ENCODE data around the gene ALDOB. TPM values are rescaled to one million over a fixed set of nuclear protein-coding genes. Genes with fewer than 3 reads are reported as not detected.

The ALDOB gene
- total RNA-seq, 2 donors from 2014 or later: 0.29 TPM; not detected in 1

DNA sequence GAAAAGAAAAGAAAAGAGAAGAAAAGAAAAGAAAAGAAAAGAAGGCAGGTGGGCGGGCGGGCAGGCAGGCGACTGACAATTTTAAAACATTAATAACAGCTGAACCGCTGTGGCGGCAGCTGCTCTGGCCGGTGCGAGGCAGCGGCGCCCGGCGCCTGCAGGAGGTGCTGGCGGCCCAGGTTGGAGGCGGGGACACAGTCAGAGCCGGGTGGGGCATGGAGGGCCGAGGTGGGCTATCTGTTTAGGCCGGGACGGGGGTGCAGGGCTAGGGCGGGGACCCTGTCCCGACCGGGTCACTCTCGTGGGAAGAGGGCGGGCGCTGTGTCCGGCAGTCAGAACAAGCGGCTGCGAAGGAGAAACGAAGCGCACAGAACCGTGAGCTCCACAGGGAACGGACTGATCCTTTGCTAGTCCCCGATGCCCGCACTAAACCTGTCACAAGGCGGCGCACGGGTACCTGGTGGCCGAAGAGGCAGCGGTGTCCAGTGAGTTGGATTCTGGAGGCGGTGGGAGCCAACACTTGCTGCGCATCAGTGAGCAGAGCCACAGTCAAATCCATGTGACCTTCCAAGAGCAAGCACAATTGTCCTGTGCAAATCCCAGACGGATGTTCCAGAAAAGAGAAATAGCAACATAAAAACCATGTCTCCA, 13.6 kb upstream of the ALDOB start:
- Histone ChIP-seq H3K4me1 (ENCODE audit: control insufficient read depth, insufficient read depth, low read length) (no peaks in the 10 kb centered on the region), H3K36me3 (ENCODE audit: control insufficient read depth, insufficient read depth, low read length) (no peaks in the 10 kb centered on the region), H3K9me3 (ENCODE audit: control insufficient read depth, low read length) (peaks cover 9% of the 10 kb centered on the region), H3K9ac (ENCODE audit: extremely low read depth, low read length, poor library complexity, severe bottlenecking) (no peak overlapping the region), H3K27me3 (ENCODE audit: control insufficient read depth, insufficient read depth, low read length, poor library complexity, severe bottlenecking) (no peaks in the 10 kb centered on the region), H3K4me3 (ENCODE audit: low read length) (peak overlapping the region; percentile 84), H3K27ac (ENCODE audit: low read depth, low read length) (no peak overlapping the region)
- Mint-ChIP-seq H3K27ac (peak overlapping the region; percentile 80), H3K36me3 (ENCODE audit: low read depth) (no peaks in the 10 kb centered on the region), H3K27me3 (ENCODE audit: insufficient read depth) (peaks cover 2% of the 10 kb centered on the region), H3K4me3 (peak overlapping the region; percentile 69), H3K9me3 (peaks cover 23% of the 10 kb centered on the region), H3K4me1 (peaks cover 1% of the 10 kb centered on the region)
- 3 to 4% methylated on average over 23 to 40 of the region's 40 CpGs for WGBS, 2 experiments (ENCODE audit: insufficient coverage in 1 of 2, insufficient read length in 1 of 2)
- DNase-seq: peak; percentile 96
- peak; percentile 89 for TF ChIP-seq CTCF (conservative IDR thresholded peaks at IDR 0.05)

- WGBS, 2 experiments (ENCODE audit: insufficient coverage in 1 of 2, insufficient read length in 1 of 2): 74 to 86% methylated on average over 2 to 3 of the region's 4 CpGs
- no peak for DNase-seq
- Histone ChIP-seq H3K4me1 (ENCODE audit: control insufficient read depth, insufficient read depth, low read length) (no peaks in the 10 kb centered on the region), H3K9me3 (ENCODE audit: control insufficient read depth, low read length) (peaks cover 9% of the 10 kb centered on the region), H3K4me3 (ENCODE audit: low read length) (no peak overlapping the region), H3K27me3 (ENCODE audit: control insufficient read depth, insufficient read depth, low read length, poor library complexity, severe bottlenecking) (no peaks in the 10 kb centered on the region), H3K27ac (ENCODE audit: low read depth, low read length) (no peak overlapping the region), H3K36me3 (ENCODE audit: control insufficient read depth, insufficient read depth, low read length) (no peaks in the 10 kb centered on the region), H3K9ac (ENCODE audit: extremely low read depth, low read length, poor library complexity, severe bottlenecking) (no peak overlapping the region)
- Mint-ChIP-seq H3K27me3 (ENCODE audit: insufficient read depth) (peaks cover 2% of the 10 kb centered on the region), H3K4me1 (peaks cover 1% of the 10 kb centered on the region), H3K36me3 (ENCODE audit: low read depth) (no peaks in the 10 kb centered on the region), H3K9me3 (peaks cover 23% of the 10 kb centered on the region), H3K4me3 (peak overlapping the region; percentile 69), H3K27ac (no peak overlapping the region)
- no peak for TF ChIP-seq CTCF (conservative IDR thresholded peaks at IDR 0.05)
These were observed 13.1 kb upstream of the ALDOB start for GRCh38 chr9:101448680-101449070.

DNA sequence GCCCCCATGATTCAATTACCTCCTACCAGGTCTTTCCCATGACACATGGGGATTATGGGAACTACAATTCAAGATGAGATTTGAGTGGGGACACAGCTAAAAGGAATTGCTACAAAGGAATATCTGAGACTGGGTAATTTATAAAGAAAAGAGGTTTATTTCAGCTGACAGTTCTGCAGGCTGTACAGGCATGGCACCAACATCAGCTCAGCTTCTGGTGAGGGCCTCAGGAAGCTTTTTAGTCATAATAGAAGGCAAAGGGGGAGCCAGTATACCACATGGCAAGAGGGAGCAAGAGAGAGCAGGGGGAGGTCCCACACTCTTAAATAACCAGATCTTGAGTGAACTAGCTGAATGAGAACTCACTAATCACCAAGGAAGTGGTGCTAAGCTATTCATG, 11.2 kb upstream of the ALDOB start:
- peaks cover 2% of the 10 kb centered on the region for H3K27me3 Mint-ChIP-seq (ENCODE audit: insufficient read depth)
- H3K4me3 Mint-ChIP-seq: no peak overlapping the region
- no peaks in the 10 kb centered on the region for H3K4me1 ChIP-seq (ENCODE audit: control insufficient read depth, insufficient read depth, low read length)
- no peak overlapping the region for H3K27ac ChIP-seq (ENCODE audit: low read depth, low read length)
- H3K36me3 ChIP-seq (ENCODE audit: control insufficient read depth, insufficient read depth, low read length): no peaks in the 10 kb centered on the region
- peaks cover 1% of the 10 kb centered on the region for H3K4me1 Mint-ChIP-seq
- H3K9me3 Mint-ChIP-seq: peaks cover 5% of the 10 kb centered on the region
- H3K9me3 ChIP-seq (ENCODE audit: control insufficient read depth, low read length): no peaks in the 10 kb centered on the region
- no peak for DNase-seq
- no peak overlapping the region for H3K9ac ChIP-seq (ENCODE audit: extremely low read depth, low read length, poor library complexity, severe bottlenecking)
- H3K27ac Mint-ChIP-seq: no peak overlapping the region
- no peak for TF ChIP-seq CTCF (conservative IDR thresholded peaks at IDR 0.05)
- H3K4me3 ChIP-seq (ENCODE audit: low read length): no peak overlapping the region
- no peaks in the 10 kb centered on the region for H3K27me3 ChIP-seq (ENCODE audit: control insufficient read depth, insufficient read depth, low read length, poor library complexity, severe bottlenecking)
- H3K36me3 Mint-ChIP-seq (ENCODE audit: low read depth): no peaks in the 10 kb centered on the region

All from endodermal cell (in vitro differentiated cells).